GM23248 (cell line): Measurements from ENCODE around the gene IPO13.

Experiments used
- EZH2 ChIP-seq: fragments of 200-600 bp; sonication (generic); IDR thresholded peaks from 2 replicates; pipeline ENCODE4 v1.6.1; 2018; ENCODE audit warnings: antibody characterized with exemption, mild to moderate bottlenecking; ENCODE audit not compliant: insufficient read depth, poor library complexity, severe bottlenecking
- EZH2phosphoT487 ChIP-seq: fragments of 200-600 bp; sonication (generic); IDR thresholded peaks from 2 replicates; pipeline ENCODE4 v1.6.1; 2018; ENCODE audit warnings: antibody characterized with exemption, moderate library complexity, mild to moderate bottlenecking, low read depth; ENCODE audit not compliant: insufficient read depth

- TF ChIP-seq EZH2 (no peak), EZH2phosphoT487 (no peak)
These were observed 24.7 kb downstream of the IPO13 start for GRCh38 chr1:43971336-43971980.
